AG10803 (cell line): ENCODE results near the gene ZBTB46.

Source experiments
- DNase-seq: peaks from one replicate; pipeline ENCODE4 v3.0.0; 2010; ENCODE audit warnings: low read depth
- H3K4me3 ChIP-seq: 2 replicates; pipeline ENCODE4 v1.5.1; 2011; ENCODE audit warnings: mild to moderate bottlenecking, low read length, control low read depth
- TF ChIP-seq, protein P1 (sequence below): conservative IDR thresholded peaks from 2 replicates; pipeline ENCODE4 v1.5.1; 2011; ENCODE audit warnings: mild to moderate bottlenecking, low read length, control low read depth, inconsistent platforms

ZBTB46 gene

GRCh38 chr20:63737695-63737944 lies 93.4 kb downstream of the ZBTB46 start:
- DNase-seq: no peak
- TF ChIP-seq, protein P1, sequence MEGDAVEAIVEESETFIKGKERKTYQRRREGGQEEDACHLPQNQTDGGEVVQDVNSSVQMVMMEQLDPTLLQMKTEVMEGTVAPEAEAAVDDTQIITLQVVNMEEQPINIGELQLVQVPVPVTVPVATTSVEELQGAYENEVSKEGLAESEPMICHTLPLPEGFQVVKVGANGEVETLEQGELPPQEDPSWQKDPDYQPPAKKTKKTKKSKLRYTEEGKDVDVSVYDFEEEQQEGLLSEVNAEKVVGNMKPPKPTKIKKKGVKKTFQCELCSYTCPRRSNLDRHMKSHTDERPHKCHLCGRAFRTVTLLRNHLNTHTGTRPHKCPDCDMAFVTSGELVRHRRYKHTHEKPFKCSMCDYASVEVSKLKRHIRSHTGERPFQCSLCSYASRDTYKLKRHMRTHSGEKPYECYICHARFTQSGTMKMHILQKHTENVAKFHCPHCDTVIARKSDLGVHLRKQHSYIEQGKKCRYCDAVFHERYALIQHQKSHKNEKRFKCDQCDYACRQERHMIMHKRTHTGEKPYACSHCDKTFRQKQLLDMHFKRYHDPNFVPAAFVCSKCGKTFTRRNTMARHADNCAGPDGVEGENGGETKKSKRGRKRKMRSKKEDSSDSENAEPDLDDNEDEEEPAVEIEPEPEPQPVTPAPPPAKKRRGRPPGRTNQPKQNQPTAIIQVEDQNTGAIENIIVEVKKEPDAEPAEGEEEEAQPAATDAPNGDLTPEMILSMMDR: no peak
- H3K4me3 ChIP-seq: no peak overlapping the region

- TF ChIP-seq, protein P1: no peak
- H3K4me3 ChIP-seq: no peak overlapping the region
- DNase-seq: no peak
These were observed 94.0 kb downstream of the ZBTB46 start for GRCh38 chr20:63736893-63737694.

- DNase-seq: no peak
- TF ChIP-seq, protein P1: no peak
- H3K4me3 ChIP-seq: no peak within 1 kb of the TSS
These were observed 95.0 kb downstream of the ZBTB46 start, which contains the start of gene LIME1 for GRCh38 chr20:63735859-63736718. TSS of gene LIME1 (plus strand) at chr20:63736664. CDS start at chr20:63737550, 886 bp downstream.

- no peak for DNase-seq
- no peak overlapping the region for H3K4me3 ChIP-seq
- TF ChIP-seq, protein P1: no peak
These were observed 95.9 kb downstream of the ZBTB46 start for GRCh38 chr20:63734946-63735858.

DNA sequence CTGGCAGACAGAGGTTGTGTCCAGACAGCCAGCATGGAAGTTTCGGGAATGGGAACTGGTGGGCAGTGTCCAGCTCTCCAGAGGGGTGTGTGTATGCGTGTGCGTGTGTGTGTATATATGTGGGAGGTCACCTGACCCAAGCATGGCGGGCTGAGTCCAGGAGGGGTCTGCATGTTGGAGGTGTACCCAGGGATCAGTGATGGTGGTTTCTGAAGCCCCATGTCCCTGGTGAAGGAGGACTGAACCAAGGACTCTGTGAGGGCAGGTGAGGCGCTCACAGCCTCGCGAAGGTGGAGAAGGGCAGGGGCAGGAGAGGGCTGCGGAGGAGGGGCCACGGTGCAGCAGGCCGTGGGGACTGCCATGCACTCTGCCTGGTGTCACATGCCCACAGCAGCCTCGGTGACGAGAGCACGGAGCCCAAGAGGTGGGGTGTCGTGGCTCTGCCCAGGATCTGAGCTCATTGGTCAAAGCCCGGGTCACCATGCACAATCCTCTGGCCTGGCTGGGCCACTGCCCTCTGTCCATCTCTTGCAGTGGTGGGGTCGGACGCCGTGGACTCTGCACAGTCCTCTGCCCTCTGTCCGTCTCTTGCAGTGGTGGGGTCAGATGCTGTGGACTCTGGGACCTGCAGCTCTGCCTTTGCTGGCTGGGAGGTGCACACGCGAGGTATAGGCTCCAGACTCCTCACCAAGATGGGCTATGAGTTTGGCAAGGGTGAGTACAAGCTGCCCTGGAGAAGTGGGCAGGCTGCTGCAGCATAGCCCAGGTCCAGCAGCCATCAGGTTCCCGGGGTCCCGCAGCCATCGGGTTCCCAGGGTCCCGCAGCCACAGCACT lies 96.7 kb downstream of the ZBTB46 start:
- TF ChIP-seq, protein P1: no peak
- no peak for DNase-seq
- H3K4me3 ChIP-seq: no peak overlapping the region

DNA sequence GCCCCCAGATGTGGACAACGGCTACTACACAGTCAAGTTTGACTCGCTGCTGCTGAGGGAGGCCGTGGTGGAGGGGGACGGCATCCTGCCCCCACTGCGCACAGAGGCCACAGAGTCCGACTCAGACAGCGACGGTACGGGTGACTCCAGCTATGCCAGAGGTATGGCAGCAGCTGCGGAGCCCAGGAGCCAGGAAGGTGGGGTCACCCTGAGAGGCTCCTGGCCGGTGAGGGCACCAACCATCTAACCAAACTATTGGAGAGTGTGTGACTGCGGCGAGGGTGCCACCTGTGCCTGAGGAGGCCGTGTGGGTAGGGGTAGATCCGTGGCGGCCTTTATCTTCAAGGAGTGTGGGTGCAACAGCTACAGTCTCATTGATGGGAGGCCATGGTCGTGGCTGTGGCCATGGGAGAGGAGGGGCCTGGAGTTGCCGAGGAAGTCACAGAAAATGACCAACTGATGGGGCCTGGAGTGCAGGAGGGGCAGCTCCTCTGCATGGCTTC lies 97.4 kb downstream of the ZBTB46 start:
- TF ChIP-seq, protein P1: no peak
- DNase-seq: no peak
- H3K4me3 ChIP-seq: no peak overlapping the region
